ENCODE measurements around the gene TNFAIP8. TPM values are rescaled to one million over a fixed set of nuclear protein-coding genes. Genes with fewer than 3 reads are reported as not detected.

The TNFAIP8 gene
- 17.1 TPM for total RNA-seq

GRCh38 chr5:119355685-119356611 is at the start of gene TNFAIP8:
TNFAIP8 (plus strand) TSS chr5:119356019; CDS start chr5:119356091, 72 bp downstream.
- peak; percentile 36 for DNase-seq (ENCODE audit: low spot score)

GRCh38 chr5:119307170-119307569 is 48.6 kb upstream of the TNFAIP8 start:
- no peak for DNase-seq (ENCODE audit: low spot score)

- no peak for DNase-seq (ENCODE audit: low spot score)
These were observed 46.5 kb upstream of the TNFAIP8 start for GRCh38 chr5:119309326-119309725.

DNA sequence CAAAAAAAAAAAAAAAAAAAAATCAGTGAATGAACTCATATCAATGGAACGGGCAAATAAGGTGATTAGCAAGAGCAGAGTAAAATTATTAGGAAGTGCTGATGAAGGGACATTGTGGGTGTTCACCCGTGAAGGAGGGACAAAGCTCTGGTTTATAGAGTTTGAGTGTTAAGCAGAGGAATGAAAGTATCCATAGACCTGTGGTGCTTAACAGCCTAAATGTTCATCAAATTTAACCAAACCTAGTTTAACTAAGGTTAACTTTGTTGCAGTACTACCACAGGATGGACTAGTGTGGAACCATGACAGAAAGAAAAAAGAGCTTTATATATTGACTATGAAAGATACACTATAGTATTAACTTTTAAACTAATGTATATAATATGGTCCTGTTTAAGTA is 44.1 kb upstream of the TNFAIP8 start:
- no peak for DNase-seq (ENCODE audit: low spot score)

DNA sequence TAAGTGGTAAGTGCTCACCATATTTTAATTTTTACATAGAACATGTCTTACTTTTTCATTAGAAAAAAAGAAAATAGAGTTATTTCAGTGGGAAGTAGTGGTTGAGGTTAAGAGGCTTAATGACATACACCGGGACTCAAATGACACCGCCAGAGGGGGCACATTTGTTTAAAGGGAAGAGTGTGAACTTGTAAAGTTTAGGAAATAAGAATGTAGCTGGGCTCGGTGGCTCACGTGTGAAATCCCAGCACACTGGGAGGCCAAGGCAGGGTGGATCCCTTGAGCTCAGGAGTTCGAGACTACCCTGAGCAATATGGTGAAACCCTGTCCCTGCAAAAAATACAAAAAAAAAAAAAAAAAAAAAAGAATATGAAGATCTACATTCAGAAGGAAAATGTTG is 43.4 kb upstream of the TNFAIP8 start:
- DNase-seq (ENCODE audit: low spot score): no peak

GRCh38 chr5:119313197-119313596 is 42.6 kb upstream of the TNFAIP8 start:
- DNase-seq (ENCODE audit: low spot score): no peak

GRCh38 chr5:119313658-119314605 is 41.9 kb upstream of the TNFAIP8 start:
- no peak for DNase-seq (ENCODE audit: low spot score)

DNA sequence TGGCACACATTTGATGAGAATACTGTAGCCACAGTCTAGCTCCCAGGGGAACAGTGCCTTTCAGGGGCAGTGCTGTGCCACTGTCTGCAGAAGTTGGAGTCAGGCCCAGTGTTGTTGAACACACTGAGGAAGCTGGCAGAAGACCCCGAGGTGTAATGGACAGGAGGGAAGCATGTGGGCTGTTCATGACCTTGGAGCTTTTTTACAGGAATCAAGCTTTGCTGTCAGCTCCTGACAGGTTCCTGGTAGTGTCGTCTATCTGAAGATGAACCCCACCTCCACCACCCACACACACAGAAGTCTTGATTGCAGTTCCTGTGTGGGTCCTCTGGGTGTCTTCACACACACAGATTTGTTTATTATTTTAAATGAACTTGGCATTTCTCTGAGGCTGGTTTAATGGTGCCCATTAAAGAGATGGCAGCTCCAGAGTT is 40.3 kb upstream of the TNFAIP8 start:
- DNase-seq (ENCODE audit: low spot score): no peak

DNA sequence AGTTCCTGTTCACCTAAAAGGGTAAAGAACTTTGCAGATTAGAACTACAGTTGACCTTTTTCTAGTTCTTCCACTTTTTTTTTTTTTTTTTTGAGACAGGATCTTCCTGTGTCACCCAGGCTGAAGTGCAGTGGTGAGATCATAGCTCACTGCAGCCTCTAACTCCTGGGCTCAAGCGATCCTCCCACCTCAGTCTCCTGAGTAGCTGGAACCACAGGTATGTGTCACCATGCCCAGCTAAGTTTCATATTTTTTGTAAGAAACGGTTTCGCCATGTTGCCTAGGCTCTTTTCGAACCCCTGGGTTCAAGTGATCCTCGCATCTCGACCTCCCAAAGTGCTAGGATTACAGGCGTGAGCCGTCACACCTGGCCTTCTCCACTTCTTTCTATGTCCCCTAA is 39.7 kb upstream of the TNFAIP8 start:
- no peak for DNase-seq (ENCODE audit: low spot score)

- DNase-seq (ENCODE audit: low spot score): no peak
These were observed 38.9 kb upstream of the TNFAIP8 start for GRCh38 chr5:119316906-119317305.

DNA sequence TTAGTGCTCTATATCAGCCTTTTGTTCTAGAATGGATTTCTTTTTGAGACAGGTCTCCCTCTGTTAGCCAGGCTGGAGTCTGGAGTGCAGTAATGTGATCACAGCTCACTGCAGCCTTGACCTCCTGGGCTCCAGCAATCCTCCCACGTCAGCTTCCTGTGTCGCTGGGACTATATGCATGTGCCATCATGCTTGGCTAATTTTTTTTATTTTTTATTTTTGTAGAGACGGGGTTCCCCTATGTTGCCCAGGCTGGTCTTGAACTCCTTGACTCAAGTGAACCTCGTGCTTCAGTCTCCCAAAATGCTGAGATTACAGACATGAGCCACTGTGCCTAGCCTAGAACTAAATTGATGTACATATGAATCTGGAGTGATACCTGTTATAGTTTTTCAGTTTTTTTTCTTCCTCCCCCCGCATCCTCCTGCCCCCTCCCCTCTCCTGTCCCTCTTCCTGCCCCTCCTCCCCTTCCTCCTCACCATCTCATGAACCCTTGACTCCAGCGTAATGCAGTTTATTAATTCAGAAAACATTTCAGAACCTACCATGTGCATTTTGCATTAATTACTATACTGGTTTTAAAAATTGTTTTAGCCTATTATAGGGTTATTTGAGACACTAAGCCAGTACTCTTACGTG is 37.4 kb upstream of the TNFAIP8 start:
- no peak for DNase-seq (ENCODE audit: low spot score)

DNA sequence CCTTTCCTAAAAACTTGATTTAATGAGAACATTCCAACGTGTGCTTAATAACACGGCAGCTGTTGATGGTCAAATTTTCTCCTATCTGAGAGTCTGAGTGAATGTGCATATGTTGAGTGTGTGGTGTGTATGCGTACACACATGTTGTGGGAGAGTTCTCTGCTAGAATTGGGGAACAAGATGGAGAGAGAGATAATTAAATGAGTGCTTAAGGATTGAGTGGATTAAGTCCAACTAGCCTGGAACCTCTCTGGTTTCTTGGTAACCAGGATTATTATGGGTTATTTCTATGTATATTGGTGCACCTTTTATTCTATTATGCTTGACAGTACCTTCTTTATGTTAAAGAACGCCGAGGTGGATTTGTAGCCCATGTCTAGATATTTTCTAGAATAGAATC is 36.4 kb upstream of the TNFAIP8 start:
- no peak for DNase-seq (ENCODE audit: low spot score)

DNA sequence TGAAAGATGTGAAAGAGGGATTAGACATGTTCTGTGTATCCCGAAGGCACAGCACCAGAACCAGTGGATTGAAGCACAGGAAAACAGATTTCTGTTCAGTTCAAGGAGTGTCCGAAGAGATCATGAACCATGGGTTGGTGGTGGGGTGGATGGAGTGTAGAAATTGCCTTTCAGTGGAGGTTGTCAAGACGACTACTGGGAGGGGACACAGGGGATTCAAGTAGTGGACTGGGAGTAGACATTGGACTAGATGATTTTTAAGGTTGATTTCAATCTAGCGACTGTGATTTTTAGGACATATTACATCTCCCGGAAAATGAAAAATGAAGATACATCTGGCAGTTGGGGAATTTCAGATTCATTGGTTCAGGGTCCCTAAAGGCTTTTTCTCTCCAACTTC is 35.9 kb upstream of the TNFAIP8 start:
- DNase-seq (ENCODE audit: low spot score): no peak

- DNase-seq (ENCODE audit: low spot score): no peak
These were observed 34.1 kb upstream of the TNFAIP8 start for GRCh38 chr5:119321569-119322311.

GRCh38 chr5:119322312-119322947 is 33.4 kb upstream of the TNFAIP8 start:
- DNase-seq (ENCODE audit: low spot score): no peak

DNA sequence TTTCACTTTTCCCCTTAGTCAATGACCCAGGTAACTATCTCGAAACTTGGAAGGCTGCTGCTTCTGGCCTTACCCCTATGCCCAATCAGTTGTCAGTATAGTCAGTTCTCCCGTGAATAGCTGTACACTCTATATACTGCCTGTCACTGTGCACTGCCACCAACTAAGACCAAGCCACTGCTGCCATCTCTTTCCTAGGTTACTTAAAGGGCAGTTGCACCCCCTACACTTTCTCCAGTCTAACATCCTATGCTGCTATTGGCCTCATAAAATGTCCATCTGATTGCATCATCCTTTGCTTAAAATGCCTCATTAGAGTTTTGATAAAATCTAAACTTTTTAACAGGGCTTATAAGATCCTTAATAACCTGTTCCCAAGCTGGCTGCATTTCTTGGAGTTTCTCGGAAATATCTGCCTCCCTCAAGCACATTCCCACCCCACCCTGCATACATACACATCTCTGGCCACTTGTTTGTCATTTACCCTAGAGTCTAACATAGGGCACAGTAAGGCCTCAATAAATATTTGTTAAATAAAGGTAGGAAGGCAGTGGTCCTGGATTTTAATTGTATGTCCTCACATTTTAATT is 32.8 kb upstream of the TNFAIP8 start:
- no peak for DNase-seq (ENCODE audit: low spot score)

- no peak for DNase-seq (ENCODE audit: low spot score)
These were observed 32.2 kb upstream of the TNFAIP8 start for GRCh38 chr5:119323601-119324000.

DNA sequence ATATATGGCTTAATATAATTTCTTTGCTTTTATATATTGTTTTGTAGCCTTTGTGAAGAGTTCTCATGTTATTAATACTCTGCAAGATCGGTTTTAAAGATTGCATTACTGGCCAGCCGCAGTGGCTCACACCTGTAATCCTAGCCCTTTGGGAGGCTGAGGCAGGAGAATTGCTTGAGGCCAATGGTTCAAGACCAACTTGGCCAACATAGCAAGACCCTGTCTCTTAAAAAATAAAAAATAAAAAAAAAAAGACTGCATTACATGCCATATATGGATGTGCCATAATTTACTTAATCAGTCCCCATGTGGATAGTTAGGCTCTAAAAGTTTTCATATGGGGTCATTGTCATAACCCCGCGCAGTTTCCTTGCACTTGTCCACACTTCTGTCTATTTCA is 31.0 kb upstream of the TNFAIP8 start:
- DNase-seq (ENCODE audit: low spot score): no peak

GRCh38 chr5:119327018-119327417 is 28.8 kb upstream of the TNFAIP8 start:
- no peak for DNase-seq (ENCODE audit: low spot score)
